AG09309 (cell line): ENCODE data around the gene STPG3.

Experiments used
- DNase-seq: peaks from one replicate; pipeline ENCODE4 v3.0.0-alpha.2; 2010; ENCODE audit warnings: low read depth
- H3K4me3 ChIP-seq: 2 replicates; pipeline ENCODE4 v1.5.1; 2011; ENCODE audit warnings: mild to moderate bottlenecking, low read depth, low read length, moderate library complexity; ENCODE audit not compliant: control insufficient read depth
- TF ChIP-seq, protein P1 (sequence below): IDR thresholded peaks from 2 replicates; pipeline ENCODE4 v1.5.1; 2011; ENCODE audit warnings: mild to moderate bottlenecking, low read depth, low read length, inconsistent platforms; ENCODE audit not compliant: insufficient read depth, control insufficient read depth; ENCODE audit errors: missing control alignments

The STPG3 gene

DNA sequence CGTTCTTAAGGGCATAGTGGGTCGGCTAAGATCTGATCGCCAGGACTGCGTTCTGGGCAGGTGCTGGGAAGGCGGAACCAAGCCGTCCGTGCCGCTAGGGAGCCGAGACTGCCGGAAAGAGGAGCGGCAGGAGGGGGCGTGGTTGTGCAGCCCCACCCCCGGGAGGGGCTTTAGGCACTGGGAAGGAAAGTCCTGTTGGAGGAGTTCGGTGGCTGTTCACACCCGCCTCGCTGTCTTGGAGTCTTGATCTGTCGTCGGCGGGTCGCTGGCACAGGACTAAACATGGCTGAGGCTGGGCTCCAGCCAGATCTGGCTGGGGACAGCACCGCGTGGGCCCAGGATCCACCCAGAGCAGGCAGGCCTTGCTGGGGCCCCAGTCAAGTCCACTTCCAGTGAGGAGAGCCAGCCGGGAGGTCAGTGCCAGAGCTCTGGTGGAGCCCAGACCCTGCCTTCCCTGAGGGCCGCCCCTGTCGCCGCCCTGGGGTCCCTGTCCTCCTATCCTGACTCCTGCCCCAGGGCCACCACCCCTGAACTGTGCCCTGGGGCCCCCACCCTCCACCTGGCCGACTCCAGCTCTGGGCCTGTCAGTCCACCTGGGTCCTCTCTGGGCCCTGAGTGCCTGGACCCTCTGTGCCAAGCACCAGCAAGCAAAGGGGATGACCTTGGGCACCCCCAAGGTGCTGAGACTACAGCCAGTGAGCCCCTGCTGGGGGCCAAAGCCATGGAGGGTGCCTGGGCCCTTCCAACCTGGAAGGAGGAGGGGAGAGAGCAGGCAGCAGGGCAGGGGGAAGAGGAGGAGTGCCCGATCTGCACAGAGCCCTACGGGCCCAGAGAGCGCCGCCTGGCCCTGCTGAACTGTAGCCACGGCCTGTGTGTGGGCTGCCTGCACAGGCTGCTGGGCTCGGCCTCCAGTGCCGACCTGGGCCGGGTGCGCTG lies 33.5 kb upstream of the STPG3 start:
- TF ChIP-seq, protein P1, sequence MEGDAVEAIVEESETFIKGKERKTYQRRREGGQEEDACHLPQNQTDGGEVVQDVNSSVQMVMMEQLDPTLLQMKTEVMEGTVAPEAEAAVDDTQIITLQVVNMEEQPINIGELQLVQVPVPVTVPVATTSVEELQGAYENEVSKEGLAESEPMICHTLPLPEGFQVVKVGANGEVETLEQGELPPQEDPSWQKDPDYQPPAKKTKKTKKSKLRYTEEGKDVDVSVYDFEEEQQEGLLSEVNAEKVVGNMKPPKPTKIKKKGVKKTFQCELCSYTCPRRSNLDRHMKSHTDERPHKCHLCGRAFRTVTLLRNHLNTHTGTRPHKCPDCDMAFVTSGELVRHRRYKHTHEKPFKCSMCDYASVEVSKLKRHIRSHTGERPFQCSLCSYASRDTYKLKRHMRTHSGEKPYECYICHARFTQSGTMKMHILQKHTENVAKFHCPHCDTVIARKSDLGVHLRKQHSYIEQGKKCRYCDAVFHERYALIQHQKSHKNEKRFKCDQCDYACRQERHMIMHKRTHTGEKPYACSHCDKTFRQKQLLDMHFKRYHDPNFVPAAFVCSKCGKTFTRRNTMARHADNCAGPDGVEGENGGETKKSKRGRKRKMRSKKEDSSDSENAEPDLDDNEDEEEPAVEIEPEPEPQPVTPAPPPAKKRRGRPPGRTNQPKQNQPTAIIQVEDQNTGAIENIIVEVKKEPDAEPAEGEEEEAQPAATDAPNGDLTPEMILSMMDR, result no peak
- H3K4me3 ChIP-seq, result no peak overlapping the region
- DNase-seq, result no peak

DNA sequence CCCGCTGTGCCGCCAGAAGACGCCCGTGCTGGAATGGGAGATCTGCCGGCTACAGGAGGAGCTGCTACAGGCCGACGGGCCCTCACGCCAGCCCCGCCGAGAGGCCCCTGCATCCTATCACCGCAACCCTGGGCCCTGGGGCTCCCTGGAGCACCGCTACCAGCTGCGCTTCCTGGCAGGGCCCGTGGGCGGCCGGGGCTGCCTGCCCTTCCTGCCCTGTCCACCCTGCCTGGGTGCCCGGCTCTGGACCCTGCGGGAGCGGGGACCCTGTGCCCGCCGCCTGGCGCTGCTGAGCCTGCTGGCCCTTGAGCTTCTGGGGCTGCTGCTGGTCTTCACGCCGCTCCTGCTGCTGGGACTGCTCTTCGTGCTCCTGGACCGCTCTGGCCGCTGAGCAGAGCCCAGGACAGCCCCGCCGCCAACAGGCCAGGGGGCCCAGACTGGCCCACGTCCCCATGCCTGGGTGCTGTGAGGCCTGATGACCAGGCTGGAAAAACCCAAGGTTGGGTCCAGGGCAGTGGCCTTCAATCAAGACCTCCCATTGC lies 32.8 kb upstream of the STPG3 start:
- no peak overlapping the region for H3K4me3 ChIP-seq
- DNase-seq, result no peak
- TF ChIP-seq, protein P1, result no peak

DNA sequence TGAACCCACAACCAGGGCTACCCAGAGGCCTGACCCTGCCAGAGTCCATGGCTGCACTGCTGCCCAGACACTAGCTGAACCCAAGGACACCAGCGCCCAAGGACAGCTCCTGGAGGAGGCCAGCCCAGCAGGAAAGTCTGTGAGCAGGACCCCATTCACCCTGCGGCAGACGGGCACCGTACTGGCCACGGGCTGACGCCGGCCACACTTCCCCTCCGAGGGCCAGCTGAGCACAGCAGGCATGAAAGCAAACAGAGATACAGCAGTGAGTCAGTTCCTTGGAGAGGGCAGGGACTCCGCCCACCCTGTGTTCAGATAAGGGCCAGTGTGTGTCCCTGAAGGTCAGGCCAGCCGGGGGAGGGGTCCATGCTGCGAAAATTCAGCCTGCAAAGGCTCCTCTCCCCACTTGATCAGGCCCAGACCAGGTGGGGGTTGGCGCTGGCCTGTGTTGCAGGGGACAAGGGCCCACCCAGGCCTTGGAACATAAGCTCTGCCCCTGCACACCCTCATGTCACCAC lies 32.3 kb upstream of the STPG3 start:
- H3K4me3 ChIP-seq, result no peak overlapping the region

DNA sequence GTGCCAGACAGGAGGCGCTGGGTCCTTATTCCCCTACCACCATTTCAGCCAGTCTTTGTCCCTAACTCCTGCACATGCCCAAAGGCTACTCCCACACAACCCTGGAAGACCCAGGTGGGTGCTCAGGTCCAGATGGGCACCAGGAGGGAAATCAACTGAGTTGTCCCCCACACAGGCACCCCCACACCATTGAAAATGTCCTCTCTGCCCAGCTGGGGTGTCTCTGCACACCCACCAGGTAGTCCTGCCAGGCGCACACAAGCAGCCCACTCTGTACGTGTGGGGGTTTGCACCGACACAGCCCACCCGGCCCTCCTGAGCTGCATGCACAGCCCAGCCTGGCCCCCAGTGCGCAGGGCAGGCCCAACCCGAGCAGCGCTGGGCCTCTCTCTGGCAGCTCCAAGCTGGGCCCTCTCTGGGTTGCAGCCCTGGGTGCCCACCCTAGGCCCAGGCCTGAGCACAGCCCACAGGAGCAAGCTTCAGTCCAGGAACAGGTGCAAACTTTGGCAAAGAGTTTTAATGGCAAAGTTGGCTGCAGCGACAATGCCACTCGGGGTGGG lies 31.2 kb upstream of the STPG3 start:
- no peak overlapping the region for H3K4me3 ChIP-seq
- DNase-seq, result no peak
- TF ChIP-seq, protein P1, result no peak

More for the DNA sequence above, 32.3 kb upstream of the STPG3 start:
- DNase-seq, result no peak
- TF ChIP-seq, protein P1, result no peak

DNA sequence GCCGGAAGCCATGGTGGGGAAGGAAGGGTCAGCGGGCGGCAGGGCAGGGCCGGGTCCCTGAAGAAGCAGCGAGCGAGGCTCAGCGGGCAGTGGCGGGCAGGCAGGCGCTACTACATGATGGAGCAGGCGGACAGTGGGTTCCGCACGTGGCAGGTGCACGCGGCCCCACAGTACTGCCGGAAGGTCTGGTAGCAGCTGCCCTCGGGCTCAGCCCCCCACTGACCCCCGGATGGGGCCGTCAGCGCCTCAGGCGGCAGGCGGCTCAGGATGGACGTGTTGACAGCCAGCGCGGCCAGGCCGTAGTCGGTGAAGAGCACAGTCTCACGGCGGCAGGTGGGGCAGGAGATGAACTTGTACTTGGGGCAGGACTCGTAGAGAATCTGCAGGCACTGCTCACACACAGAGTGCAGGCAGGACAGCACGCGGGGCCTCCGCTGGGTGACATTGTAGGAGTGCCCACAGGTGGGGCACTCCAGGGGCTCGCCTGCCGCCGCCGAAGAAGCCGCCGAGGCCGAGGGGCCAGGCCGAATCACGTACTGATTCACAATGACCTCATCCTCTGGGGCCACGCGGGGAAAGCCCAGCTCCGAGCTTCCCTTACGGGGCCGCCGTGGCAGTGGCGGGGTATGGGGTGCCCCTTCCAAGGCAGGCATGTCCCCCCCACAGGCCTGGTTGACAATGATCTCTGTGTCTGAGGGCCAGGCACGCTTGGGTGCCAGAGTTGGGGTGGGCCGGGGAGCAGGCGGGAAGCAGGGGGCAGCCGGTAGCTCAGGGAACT lies 30.6 kb upstream of the STPG3 start:
- TF ChIP-seq, protein P1, result no peak
- H3K4me3 ChIP-seq, result no peak overlapping the region
- DNase-seq, result no peak

DNA sequence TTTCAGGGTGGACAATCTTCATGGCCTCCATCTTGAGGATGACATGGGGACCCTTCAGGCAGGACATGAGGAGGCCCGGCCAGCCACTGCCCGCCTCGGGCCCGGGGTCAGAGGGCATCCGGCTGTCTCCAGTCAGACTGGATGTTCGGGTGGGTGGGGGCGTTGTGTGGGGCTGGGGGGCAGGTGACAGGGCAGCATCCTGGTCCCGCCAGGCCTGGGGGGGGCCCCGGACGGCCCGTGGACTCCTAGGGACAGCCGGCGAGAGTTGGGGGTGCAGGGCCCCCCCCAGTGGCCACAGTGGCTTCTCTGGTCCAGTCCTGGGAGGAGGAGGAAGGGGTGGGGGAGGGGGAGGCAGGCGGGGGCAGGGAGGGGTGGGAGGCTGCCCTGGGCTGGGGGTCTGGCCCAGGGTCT lies 30.0 kb upstream of the STPG3 start:
- TF ChIP-seq, protein P1, result no peak
- DNase-seq, result no peak
- H3K4me3 ChIP-seq, result no peak overlapping the region
